GM21367 (cell line): ENCODE measurements around the gene ABCC1.

Source experiments
- ATAC-seq: cut with Tn5 transposase; IDR thresholded peaks from one replicate; pipeline ENCODE4 v1.9.1; 2021; ENCODE audit not compliant: unreplicated experiment

ABCC1 gene

GRCh38 chr16:16016388-16016964 lies 67.1 kb downstream of the ABCC1 start:
- ATAC-seq: no peak

DNA sequence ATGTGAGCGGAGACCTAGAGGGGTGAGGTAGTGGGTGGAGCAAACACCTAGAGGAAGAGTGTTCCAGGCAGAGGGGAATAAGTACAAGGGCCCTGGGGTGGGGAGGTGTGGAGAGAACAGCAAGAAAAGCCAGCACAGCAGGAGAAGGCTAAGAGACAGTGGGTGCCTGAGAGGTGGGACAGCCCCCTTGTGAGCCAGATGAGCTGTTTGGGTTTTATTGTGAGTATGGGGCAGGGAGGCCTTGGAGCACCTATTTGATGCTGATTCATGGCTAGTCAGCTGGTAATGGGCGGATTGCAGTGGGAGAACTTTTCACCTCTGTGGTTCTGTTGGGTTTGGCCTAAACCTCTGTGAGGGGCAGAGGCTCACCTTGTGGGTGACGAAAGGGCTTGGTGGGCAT lies 68.4 kb downstream of the ABCC1 start:
- no peak for ATAC-seq

GRCh38 chr16:16018705-16019104 lies 69.3 kb downstream of the ABCC1 start:
- no peak for ATAC-seq

GRCh38 chr16:16019488-16019887 lies 70.1 kb downstream of the ABCC1 start:
- no peak for ATAC-seq

GRCh38 chr16:16020291-16020690 lies 70.9 kb downstream of the ABCC1 start:
- ATAC-seq: no peak

- ATAC-seq: no peak
Observed at GRCh38 chr16:16021020-16021419, 71.6 kb downstream of the ABCC1 start.

GRCh38 chr16:16021646-16021987 lies 72.2 kb downstream of the ABCC1 start:
- no peak for ATAC-seq

- no peak for ATAC-seq
Observed at GRCh38 chr16:16021988-16022682, 72.7 kb downstream of the ABCC1 start.

DNA sequence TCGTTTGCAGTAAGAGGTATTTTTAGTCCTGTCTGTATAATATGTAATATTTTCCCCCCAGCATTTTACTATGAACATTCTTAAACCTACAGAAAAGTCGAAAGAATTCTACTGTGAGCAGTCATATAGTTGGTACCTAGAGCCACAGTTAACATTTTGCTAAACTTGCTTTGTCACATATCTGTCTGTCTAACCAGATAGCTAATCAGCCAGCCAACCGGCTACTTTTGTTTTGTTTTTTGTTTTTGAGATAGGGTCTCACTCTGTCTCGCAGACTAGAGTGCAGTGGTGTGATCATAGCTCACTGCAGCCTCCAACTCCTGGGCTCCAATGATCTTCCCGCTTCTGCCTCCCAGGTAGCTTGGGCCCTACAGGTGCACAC lies 73.3 kb downstream of the ABCC1 start:
- ATAC-seq: no peak

- no peak for ATAC-seq
Observed at GRCh38 chr16:16025214-16025968, 76.0 kb downstream of the ABCC1 start.

DNA sequence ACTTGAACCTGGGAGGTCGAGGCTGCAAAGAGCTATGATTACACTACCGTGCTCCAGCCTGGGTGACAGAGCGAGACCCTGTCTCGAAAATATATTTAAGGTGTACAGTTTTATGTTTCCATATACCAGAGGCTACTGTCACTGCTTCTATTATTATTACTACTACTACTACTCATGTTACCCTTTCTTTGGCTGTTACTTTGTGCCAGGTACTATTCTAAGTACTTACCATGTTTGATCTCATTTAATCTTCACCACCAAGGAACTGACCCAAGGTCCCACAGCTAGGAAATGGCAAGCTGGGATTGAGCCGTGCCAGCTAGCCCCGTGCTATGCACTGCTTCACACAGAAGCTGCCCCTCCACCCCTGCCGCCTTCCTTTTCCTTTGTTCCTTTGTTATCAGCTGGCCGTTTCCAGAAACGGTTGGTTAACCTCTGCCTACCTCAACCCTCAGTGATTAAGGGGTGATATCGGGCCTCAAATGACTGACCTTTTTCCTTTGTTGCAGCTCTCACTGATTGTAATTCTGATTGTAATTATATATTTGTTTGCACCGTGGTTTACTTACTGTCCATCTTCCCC lies 78.4 kb downstream of the ABCC1 start:
- ATAC-seq: no peak

DNA sequence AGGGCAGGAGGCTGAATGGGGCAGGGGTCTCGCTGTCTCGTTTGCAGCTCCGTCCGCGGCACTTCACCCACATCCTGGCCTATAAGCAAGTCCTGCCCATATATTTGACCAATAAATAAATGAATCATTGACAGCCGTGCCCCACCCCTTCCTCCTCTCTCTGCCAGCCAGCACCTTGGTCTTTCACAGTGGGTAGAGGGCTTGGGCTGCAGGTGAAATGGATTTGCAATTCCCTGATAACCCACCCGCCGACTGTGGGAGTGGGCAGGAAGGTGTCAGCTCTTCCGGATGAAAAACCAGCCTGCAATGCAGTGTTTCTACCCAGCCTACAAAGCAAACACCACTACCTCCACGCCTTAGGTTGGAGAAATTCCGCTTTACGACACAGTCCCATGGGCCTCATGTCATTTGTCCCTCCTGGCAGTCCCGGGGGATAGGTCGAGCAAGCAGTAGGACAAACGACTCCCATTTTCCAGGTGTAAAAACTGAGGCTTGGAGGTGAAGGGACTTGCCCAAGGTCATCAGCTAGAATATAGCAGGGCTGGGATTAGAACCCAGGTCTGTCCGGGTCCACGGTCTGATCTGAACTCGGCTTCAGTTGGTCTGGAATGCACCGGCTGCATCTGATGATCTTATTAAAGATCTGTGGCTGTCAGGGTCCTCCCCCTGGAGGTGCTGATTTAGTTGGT lies 79.0 kb downstream of the ABCC1 start:
- no peak for ATAC-seq

- ATAC-seq: no peak
Observed at GRCh38 chr16:16029431-16030011, 80.1 kb downstream of the ABCC1 start.

DNA sequence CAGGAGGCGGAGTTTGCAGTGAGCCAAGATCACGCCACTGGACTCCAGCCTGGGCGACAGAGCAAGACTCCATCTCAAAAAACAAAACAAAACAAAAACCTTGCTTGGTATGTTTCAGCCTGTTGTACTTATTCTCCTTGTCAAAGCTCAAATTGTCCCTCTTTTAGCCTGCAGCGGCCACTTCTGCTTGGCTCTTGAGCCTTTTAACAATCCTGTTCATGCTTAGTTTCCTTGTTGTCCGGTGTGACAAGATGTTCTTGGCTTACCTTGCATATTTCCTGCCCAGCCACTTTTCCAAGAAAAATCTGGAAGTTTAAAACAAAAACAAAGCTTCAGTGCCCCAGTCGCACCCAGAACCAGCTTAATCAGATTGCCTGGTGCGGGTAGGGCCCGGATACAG lies 81.0 kb downstream of the ABCC1 start:
- ATAC-seq: no peak

GRCh38 chr16:16031401-16031800 lies 82.0 kb downstream of the ABCC1 start:
- ATAC-seq: no peak

DNA sequence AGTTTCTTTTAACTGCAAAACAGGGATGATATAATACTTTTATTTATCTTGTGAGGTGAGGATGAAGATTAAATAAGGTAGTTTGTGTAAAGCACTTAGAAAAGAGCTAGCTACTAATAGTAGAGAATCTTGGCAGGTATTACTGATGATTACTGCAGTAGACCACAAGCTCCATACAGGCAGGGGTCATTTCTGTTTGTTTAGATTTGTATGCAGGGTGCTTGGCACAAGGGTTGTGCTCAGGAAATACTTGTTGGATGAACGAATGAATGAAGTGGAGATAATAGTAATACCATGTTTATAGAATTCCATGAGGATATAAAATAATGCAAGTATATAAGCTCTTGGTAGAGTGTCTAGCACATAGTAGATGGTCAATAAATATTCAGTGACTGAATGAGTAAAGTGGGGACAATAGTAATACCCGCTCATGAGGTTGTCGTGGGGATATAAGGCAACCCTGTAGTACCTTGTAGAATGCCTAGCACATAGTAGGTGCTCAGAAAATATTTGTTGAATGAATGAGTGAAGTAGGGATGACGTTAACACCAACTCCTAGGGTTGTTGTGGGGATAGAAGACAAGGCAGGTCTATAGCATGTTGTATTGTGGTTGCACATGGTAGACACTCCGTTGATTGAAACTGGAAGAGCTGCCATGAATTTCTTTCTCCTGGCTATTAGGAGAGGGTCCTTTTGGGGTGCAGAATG lies 83.0 kb downstream of the ABCC1 start:
- no peak for ATAC-seq

DNA sequence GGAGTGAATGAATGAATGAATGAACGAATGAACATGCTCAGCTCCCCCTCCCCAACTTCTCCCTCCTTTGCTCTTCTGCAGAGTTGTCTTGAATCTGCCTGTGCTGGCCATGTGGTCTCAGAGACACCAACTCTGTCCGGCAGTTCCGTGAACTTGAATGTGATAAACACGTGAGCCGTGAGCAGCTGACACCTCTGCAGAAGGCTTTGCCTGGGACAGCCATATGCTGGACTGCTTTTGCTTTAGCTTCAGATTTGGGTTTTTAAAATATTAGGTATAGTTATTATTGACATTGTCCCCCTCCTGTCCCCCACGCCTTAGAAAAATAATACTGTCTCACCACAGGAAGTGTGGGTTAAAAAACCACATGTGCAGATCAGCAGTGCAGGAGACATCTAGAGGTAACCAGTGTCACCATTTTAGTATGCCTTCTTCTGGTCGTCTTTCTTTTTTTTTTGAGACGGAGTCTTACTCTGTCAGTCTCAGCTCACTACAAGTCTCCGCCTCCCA lies 83.8 kb downstream of the ABCC1 start:
- ATAC-seq: no peak

DNA sequence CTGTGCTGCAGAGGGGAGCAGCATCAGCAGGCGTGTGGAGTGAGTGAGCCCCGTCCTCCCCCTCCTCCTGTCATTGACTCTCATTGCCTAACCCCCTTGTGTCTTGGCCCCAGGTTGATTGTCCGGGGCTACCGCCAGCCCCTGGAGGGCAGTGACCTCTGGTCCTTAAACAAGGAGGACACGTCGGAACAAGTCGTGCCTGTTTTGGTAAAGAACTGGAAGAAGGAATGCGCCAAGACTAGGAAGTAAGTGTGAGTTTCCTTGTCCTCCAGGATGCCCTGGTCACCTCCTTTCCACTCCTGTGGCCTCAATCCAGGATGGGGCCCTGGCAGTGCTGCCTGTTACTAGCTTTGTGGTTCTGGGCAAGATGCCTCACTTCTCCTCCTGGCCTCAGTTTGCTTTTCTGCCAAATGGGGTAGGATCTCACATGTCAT lies 87.0 kb downstream of the ABCC1 start:
- no peak for ATAC-seq

DNA sequence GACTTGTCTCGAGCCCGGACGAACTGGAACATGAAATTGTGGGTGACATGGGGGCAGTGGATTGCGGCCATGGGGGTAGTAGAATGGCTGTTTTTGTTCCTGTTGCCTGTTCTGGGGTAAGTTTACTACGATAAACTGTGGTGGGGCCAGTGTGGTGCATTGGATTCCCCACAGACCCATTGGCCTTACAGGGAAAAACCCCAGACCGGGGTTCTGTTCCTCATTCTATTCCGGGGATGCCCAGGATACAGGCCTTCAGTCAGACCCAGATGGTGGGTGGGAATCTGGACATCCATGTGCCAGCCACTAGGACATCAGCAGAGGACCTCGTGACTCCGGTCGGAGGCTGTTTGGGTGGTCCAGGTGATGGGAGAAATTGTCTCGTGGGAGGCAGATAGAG lies 88.1 kb downstream of the ABCC1 start:
- ATAC-seq: no peak

GRCh38 chr16:16037970-16038369 lies 88.6 kb downstream of the ABCC1 start:
- ATAC-seq: no peak
